Measurements from ENCODE around the gene RALB. TPM values are rescaled to one million over a fixed set of nuclear protein-coding genes. Genes with fewer than 3 reads are reported as not detected.
A peak's percentile ranks its signal among the peaks of the same experiment; 100 is the strongest.

Gene RALB
- total and polyA plus RNA-seq, 2 of the 8 experiments (the other 6 are each of a cell fraction or from before 2014, with no cell fraction given), result 12.0 to 16.6 TPM

GRCh38 chr2:120289221-120289906, 36.7 kb downstream of the RALB start:
- Histone ChIP-seq H4K20me1 (replicated peaks in 1 of 2; ENCODE audit: control insufficient read depth in 1 of 2, insufficient read depth in 2 of 2, low read length in 2 of 2) (no peaks in the 10 kb centered on the region), H2AK5ac (ENCODE audit: low read depth, low read length) (peak overlapping the region; percentile 78; the same call in 1 of the 2 replicates), H3K14ac (ENCODE audit: insufficient read length) (no peak overlapping the region), H3K23me2 (ENCODE audit: low read depth, low read length) (no peaks in the 10 kb centered on the region), H3K4me2 (ENCODE audit: insufficient read depth in 1 of 2, low read depth in 2 of 2, low read length in 2 of 2) (no peak overlapping the region), H4K8ac (ENCODE audit: extremely low read depth, insufficient read depth, low read length) (no peak overlapping the region; the same call in 1 of the 2 replicates), H4K91ac (replicated peaks; ENCODE audit: insufficient read length, low read length) (no peak overlapping the region), H3K23ac (ENCODE audit: insufficient read length) (no peak overlapping the region), H3K9me3 (ENCODE audit: insufficient read depth in 2 of 2, low read depth in 1 of 2, low read length in 1 of 2) (no peaks in the 10 kb centered on the region), H2BK15ac (ENCODE audit: low read length) (0 out of 2 replicates have a peak overlapping the region, but pooled peaks have one; percentile 31), H3K79me2 (ENCODE audit: control insufficient read depth in 1 of 2, insufficient read depth in 2 of 2, low read length in 2 of 2) (no peaks in the 10 kb centered on the region), H2BK120ac (replicated peaks; ENCODE audit: low read depth, low read length) (no peak overlapping the region), H3K4me3 (ENCODE audit: extremely low read depth in 1 of 4, insufficient read depth in 2 of 4, low read depth in 3 of 4, low read length in 4 of 4) (no peak overlapping the region), H3K79me1 (ENCODE audit: low read depth, low read length) (no peaks in the 10 kb centered on the region), H2BK5ac (ENCODE audit: low read depth, low read length) (no peak overlapping the region), H3K56ac (replicated peaks; ENCODE audit: insufficient read length, low read depth, low read length) (no peak overlapping the region), H3K4me1 (replicated peaks in 1 of 4; ENCODE audit: control insufficient read depth in 3 of 4, insufficient read depth in 4 of 4, low read length in 3 of 4) (peaks cover 0 to 20% (median 15%) of the 10 kb centered on the region in 4 experiments), H2AFZ (ENCODE audit: low read length) (no peak overlapping the region), H3K18ac (ENCODE audit: extremely low read depth, low read length) (no peak overlapping the region; the same call in 1 of the 2 replicates), H3K36me3 (ENCODE audit: control insufficient read depth in 2 of 4, insufficient read depth in 4 of 4, low read length in 3 of 4) (no peaks in the 10 kb centered on the region), H2BK12ac (ENCODE audit: low read depth, low read length) (peak overlapping the region; percentile 88; the same call in 1 of the 2 replicates), H2BK20ac (ENCODE audit: low read length) (peak overlapping the region; percentile 75; the same call in 1 of the 2 replicates), H4K5ac (ENCODE audit: insufficient read length, low read depth, low read length) (no peak overlapping the region), H3K27ac (ENCODE audit: low read depth, low read length) (no peak overlapping the region), H3K27me3 (replicated peaks in 1 of 4; ENCODE audit: control insufficient read depth in 3 of 4, extremely low read depth in 1 of 4, insufficient read depth in 3 of 4, low read length in 3 of 4) (no peaks in the 10 kb centered on the region), H3K9ac (replicated peaks in 1 of 4; ENCODE audit: extremely low read depth in 1 of 4, low read depth in 3 of 4, low read length in 3 of 4) (no peak overlapping the region), H3K4ac (replicated peaks; ENCODE audit: insufficient read length, low read depth, low read length) (no peak overlapping the region)
- POLR2A ChIA-PET (ENCODE audit: partially characterized antibody), result interaction anchor here (1.1 to 1.2 kb wide), 2 partner anchors 10 to 23 kb away, joined by 3 read pairs; no protein-coding TSS in a partner anchor
- DNase-seq (ENCODE audit: low read depth in 1 of 2, low spot score in 2 of 2), result no peak
- CTCF ChIA-PET (ENCODE audit: partially characterized antibody), result interaction anchor here (0.8 to 7.3 kb wide), 7 partner anchors 11 to 111 kb away, joined by 3 to 75 read pairs (median 5); no protein-coding TSS in a partner anchor
- FAIRE-seq, result peak; percentile 36
- WGBS, 2 experiments (ENCODE audit: extremely low coverage in 1 of 2, insufficient coverage in 1 of 2, insufficient read length in 1 of 2, insufficient replicate concordance in 2 of 2, low coverage in 1 of 2, low lambda C conversion rate in 2 of 2, missing lambda C conversion rate in 1 of 2), result 84% methylated on average over 14 of the region's 14 CpGs; no CpG with 5 or more reads in 1 of the 2 experiments
- TF ChIP-seq POU5F1 (IDR thresholded peaks at IDR 0.05; ENCODE audit: low read depth, low read length), result no peak
- TF ChIP-seq RAD21 (IDR thresholded peaks at IDR 0.05 in 1 of 2, conservative IDR thresholded peaks at IDR 0.05 in 1 of 2; ENCODE audit: low read depth in 2 of 2, low read length in 2 of 2), result peak; percentile 4 to 30; a peak in 2 of 4 replicates
- peak in 2 of 3 experiments; percentile 15 to 52; a peak in 2 of 4 replicates for TF ChIP-seq CTCF (IDR thresholded peaks at IDR 0.05; ENCODE audit: control extremely low read depth in 1 of 3, insufficient read depth in 1 of 3, low read depth in 1 of 3, low read length in 3 of 3)
